ENCODE results near the gene HTT.
"Not testable (repeated sequence)": the region's sequence is repeated elsewhere in the genome, so short reads cannot be mapped to it uniquely, and the experiment has no call there.

The HTT gene

DNA sequence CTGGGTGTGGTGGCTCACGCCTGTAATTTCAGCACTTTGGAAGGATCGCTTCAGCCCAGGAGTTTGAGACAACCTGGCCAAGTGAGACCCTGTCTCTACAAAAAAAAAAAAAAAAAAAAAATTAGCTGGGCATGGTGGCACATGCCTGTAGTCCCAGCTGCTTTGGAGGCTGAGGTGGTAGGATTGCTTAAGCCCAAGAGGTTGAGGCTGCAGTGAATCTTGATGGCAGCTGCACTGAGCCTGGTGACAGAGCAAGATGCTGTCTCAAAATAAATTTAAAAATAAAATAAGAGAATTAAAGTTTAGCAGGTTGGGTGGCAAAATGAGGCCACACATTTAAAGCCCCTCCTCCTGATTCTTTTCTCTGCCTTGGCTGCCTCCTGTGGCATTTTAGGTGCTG lies 47.1 kb downstream of the HTT start:
- DNase-seq (ENCODE audit: low read depth, low spot score) = no peak

DNA sequence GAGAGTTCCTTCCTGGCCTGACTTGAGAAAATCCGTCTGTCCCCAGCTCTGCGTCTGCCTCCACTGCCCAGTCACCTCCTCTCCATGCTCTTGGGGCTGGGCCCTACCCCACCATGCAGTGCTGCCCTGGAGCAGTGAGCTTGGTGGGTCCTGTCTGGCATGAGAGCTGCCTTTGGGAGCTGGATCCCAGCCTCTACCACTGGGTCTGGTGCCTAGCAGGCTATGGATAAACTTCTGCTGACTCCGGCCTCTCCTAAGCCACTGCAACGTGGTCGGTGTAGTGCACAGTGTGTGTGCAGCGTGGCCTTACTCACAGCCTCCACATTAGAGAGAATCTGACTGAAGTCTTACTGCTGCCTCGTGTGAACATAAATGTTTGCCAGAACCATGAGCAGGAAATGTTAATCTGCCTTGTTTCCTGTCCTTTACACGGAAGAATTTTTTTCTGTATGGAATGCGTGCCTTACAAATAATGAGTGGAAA lies 47.6 kb downstream of the HTT start:
- no peak for DNase-seq (ENCODE audit: low read depth, low spot score)

DNA sequence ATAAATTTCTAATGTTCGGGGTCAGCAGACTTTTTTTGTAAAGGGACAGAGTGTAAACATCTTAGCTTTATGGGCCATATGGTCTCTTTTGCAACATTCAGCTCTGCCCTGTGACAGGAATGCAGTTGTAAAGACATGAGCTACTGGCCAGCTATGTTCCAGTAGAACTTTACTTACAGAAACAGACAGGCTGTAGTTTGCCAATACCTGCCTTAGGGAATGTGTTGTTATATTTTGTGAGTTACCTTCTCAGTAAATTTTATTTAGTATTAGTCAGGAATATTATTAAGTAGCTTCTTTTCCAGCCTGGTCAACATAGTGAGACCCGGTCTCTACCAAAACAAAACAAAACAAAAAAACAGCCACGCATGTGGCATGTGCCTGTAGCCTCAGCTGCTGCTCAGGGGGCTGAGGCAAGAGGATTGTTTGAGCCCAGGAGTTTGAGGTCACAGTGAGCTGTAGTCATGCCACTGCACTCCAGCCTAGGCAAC lies 48.7 kb downstream of the HTT start:
- no peak for DNase-seq (ENCODE audit: low read depth, low spot score)

DNA sequence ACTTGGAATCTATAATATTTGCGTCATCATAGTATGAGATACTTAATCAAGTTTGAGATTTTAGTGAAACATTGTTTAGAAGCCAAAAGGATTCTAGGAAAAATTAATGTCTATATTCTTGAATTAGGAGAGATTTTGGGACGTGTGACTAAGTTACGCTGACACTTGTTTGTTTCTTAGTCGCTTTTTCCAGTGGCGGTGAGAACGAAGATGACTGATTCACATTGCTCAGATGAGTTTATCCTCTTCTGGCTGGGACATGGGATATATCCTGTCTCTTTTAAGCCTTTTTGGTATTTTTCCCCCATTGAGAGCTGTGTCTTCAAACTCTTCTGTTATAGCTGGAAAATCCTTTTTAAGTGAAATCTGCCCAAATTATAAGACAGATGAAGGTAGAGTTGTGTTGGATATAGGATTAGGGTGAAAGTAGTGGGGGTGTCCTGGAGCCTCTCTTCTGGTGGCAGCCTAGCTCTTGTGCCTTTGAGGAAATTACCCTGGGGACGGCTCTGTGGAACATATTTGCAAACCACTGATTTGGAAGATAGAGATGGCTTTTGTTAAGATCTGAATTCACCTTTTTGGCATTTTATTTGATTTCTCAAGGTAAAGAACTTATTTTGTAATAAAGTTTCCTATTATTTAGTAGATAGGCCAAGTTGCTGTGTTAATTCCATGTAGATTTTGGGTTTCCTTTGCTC lies 49.7 kb downstream of the HTT start:
- DNase-seq (ENCODE audit: low read depth, low spot score) = no peak

DNA sequence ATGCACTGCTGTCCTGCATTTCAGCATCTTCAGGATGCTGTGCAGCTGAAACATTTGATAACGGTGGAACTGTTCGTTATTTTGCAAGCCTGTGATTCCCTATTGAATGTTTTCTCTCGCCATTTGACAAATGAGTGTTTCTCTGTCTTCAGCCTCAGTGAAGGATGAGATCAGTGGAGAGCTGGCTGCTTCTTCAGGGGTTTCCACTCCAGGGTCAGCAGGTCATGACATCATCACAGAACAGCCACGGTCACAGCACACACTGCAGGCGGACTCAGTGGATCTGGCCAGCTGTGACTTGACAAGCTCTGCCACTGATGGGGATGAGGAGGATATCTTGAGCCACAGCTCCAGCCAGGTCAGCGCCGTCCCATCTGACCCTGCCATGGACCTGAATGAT lies 52.6 kb downstream of the HTT start:
- no peak for DNase-seq (ENCODE audit: low read depth, low spot score)

DNA sequence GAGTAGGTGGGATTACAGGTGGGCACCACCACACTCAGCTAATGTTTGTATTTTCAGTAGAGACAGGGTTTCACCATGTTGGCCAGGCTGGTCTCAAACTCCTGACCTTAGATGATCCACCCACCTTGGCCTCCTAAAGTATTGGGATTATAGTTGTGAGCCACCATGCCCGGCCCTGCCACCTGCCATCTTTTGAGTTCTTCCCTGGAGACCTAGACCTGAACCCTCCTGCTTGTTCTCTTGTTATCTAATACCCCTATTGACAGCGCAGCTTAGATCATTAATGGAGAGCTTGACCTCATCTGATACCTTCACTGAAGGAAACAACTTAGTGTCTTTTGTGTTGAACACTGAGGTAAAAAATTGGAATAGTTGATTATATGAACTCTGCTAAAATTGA lies 53.6 kb downstream of the HTT start:
- no peak for DNase-seq (ENCODE audit: low read depth, low spot score)

DNA sequence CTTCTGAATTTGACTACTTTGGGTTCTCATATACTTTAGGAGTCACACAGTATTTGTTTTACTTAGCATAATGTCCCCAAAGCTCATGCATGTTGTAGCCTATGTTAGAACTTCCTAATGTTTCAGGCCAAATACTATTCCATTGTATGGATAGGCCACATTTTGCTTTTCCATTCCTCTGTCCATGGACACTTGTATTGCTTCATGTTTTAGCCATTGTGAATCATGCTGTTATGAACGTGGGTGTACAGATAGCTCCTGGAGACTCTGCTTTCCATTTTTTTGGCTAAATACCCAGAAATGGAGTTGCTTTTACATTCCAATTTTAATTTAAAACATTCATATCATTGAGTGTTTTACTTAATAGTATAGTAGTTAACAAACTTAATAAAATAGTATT lies 54.5 kb downstream of the HTT start:
- DNase-seq (ENCODE audit: low read depth, low spot score) = no peak

DNA sequence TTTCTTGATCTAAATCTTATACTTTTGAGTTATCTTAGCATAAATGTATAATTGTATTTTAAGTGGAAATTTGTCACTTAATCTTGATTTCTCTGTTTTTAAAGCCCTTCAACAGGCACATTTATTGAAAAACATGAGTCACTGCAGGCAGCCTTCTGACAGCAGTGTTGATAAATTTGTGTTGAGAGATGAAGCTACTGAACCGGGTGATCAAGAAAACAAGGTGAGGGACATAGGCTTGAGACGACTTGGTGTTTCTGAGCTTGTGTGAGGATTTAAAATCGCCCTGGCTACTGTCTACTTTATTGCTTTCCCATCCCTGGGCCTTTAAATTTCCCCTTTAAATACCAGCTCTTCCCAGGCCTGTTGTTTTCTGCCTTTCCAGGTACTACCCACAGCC lies 55.7 kb downstream of the HTT start:
- no peak for DNase-seq (ENCODE audit: low read depth, low spot score)

DNA sequence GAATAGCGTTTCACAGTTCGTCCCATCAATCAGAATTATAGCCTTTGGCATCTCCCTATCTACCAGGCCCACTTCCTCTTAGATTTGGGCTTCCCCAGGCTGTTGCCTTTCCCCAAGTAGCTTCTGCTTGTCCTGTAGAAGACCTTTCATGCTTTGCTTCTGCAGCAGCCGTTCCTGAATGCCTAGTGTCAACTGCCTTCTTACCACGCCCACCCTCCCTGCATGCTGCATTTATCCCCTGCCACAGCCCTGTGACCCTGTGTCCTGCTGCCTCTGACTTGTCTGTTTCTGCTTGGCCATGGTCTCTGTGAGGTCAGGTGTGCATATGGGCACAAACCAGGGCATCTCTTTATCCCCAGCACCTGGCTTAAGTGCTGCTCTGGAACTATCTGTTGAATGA lies 56.3 kb downstream of the HTT start:
- no peak for DNase-seq (ENCODE audit: low read depth, low spot score)

DNA sequence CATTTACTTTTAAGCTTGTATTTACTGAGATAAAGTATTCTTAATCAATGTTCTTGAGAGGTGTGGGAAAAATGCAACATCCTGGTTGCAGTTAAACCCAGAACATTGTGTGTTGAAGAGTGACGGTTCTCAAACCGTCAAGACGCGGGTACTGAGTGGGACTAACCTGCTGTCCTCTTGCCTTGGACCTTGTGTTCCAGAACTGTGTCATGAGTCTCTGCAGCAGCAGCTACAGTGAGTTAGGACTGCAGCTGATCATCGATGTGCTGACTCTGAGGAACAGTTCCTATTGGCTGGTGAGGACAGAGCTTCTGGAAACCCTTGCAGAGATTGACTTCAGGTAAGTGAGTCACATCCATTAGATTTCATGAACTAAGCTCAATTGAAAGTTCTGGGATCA lies 59.7 kb downstream of the HTT start:
- no peak for DNase-seq (ENCODE audit: low read depth, low spot score)

DNA sequence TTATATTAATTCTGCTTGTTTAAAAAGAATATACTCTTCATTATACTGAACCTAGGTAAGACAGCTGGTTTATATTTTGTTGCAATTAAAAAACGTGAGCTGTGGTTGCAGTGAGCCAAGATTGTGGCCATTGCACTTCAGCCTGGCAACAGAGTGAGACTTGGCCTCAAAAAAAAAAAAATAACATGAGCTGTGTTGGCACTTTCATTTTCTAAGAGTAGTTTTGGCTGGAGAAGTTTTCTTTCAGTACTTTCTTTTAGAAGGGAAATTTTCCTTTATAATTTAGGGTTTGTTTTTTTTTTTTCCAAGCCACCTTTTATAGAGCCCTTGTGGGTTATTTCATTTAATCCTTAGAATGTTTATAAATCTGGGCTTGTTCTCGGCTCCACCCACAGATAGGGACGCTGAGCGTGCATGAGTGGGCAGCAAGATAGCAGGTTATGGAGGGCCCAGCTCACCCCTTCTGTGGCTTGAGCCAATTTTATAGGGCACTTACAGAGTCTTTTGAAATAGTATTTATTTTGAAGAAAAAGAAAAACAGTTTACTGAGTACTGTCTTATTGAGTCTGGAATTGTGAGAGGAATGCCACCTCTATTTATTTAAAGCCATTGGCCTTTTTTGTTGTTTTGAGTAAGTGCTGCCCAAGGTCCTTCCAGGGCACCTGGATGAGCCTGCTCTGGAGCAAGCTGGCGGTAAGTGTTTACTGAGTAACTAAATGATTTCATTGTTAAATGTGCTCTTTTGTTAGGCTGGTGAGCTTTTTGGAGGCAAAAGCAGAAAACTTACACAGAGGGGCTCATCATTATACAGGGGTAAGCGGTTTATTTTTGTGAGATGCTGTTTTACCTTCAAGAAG lies 60.9 kb downstream of the HTT start:
- no peak for DNase-seq (ENCODE audit: low read depth, low spot score)

DNA sequence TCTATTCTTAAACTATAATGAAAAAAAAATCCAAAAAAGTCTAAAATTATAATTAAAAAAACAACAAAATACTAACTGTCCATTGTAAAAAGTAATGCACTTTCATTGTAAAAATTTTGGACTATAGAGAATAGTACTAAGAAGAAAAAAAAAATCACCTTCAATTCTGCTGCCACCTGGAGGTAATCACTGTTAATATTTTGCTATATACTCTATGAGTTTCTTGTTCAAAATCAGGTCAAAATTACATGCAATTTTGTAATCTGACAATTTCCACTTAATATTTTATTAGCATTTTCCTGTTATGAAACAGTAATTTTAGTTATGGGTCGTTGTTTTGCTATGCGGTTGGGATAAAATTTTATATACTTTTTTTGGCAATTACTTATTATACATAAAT lies 62.0 kb downstream of the HTT start:
- no peak for DNase-seq (ENCODE audit: low read depth, low spot score)

DNA sequence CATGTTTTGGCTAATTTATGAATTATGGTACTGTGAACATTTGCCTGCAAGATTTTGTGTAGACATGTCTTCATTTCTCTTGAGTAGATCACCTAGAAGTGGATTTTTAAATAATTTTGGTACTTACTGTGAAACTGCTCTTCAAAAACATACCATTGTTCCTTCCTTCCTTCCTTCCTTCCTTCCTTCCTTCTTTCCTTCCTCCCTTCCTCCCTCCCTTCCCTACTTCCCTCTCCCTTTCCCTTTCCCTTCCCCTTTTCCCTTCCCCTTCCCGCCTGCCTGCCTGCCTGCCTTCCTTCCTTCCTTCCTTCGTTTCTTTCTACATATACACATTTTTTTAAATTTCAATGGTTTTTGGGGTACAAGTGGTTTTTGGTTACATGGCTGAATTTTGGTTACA lies 63.4 kb downstream of the HTT start:
- DNase-seq (ENCODE audit: low read depth, low spot score) = no peak

DNA sequence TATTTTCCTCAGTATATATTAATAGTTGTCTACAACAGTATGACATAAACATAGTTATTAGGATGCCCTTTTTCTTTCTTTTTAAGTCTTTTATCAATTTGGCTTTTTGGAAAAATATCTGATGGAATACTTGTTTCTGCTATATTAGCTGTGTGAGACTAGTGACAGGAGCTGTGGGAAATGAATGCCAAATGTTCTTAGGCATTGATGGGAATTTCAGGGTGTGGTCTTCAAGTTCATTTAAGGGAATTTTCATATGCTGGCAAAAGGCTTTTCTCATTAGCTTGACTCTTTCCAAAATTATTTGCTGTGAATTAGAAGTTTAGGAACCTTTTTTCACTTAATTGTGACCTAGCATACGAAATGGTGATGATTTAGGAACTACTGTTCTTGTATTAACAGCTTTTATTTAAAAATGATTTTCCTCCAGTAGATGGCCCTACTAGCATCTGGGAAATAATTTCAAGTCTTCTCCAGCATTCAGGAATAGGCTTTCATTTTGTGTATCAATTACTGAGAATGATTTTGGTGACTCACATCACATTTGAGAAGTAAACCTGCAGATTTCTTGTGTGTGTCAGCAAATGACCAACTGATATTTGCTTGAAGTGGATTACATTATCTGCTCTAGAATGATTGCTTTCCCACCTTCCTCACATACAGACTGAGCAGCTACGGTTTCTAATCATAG lies 70.9 kb downstream of the HTT start:
- DNase-seq (ENCODE audit: low read depth, low spot score) = no peak

DNA sequence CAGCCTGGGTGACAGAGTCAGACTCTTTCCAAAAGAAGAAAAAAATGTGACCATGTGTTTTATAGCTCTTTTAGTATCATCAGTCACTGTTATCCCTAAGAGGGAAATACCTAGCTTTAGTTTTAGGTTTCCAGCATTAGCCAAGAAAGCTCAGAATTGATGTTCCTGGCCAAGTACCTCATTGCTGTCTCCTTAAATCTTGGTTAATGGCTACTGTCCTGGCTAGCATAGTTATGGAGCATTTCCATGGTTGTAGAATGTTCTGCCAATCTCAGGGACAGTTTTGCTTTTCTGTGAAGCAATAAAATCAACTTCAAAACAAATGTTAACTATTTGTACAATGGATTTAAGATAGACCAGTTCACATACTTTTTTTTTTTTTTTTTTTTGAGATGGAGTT lies 74.4 kb downstream of the HTT start:
- no peak for DNase-seq (ENCODE audit: low read depth, low spot score)

DNA sequence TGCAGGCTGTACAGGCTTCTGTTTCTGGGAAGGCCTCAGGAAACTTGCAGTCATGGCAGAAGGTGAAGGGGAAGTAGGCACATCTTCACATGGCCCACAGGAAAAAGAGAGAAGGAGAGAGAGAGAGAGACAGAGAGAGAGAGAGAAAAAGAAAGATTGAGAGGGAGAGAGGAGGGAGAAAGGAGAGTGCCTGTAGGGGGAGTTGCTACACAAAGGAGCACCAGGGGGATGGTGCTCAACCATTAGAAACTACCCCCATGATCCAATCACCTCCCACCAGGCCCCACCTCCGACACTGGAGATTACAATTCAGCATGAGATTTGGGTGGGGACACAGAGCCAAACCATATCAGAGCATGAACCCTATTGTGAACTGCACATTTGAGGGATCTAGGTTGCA lies 76.8 kb downstream of the HTT start:
- DNase-seq (ENCODE audit: low read depth, low spot score) = not testable (repeated sequence)

DNA sequence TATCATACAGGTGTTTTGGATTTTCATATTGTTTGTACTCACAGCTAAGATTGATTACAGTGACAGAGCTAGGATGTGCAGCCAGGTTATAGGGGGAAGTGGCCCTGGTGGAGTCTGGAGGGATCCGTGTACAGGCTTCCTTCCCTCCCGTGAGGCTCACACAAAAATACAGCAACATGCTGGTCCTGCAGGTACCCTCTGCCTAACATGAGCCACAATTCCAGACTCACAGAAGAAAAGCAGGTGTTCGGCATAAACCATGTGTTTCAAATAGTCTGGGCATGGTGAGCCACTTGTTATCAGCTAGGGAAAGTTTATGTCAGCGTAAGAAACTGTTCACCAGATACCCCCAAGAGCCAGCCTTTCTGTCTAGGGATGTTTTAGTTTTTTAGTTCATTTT lies 82.9 kb downstream of the HTT start:
- DNase-seq (ENCODE audit: low read depth, low spot score) = no peak

DNA sequence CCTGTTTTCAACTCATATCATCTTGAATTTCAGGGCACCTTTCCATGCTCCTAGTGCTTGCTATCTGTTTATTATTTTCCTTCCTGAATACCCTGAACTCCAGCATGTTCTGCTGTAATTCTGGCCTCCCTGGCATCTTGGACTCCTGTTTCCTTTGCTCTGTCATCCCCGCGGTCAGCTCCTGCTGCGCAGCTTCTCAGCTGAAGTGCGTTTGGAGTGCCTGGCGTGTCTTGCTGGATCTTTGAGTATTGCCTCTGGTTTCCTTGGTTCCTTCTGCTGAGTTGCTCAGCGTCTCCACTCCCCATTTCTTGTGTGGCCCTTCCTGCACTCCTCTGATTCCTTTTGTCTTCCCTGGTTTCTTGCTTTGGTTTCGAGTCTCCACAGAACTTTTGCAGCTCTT lies 84.4 kb downstream of the HTT start:
- DNase-seq (ENCODE audit: low read depth, low spot score) = no peak

DNA sequence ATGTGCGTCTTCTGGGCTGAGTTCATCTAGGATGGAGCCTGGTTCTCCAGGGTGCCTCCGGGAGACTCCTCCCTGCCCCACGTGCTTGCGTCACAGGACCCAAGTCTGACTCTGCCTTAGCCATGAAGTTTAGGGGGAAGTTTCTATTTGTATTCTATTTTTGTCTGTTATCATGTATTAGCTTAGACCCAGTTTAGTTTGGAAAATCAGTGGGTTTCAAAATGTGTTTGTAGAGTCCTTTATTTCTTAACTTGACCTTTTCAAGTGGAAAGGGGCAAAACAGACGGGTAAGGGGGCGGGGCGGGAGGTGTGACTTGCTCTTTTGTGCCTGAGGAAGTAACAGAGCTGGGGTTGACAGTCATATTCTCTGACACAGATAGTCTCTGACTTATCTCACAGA lies 86.0 kb downstream of the HTT start:
- DNase-seq (ENCODE audit: low read depth, low spot score) = no peak

DNA sequence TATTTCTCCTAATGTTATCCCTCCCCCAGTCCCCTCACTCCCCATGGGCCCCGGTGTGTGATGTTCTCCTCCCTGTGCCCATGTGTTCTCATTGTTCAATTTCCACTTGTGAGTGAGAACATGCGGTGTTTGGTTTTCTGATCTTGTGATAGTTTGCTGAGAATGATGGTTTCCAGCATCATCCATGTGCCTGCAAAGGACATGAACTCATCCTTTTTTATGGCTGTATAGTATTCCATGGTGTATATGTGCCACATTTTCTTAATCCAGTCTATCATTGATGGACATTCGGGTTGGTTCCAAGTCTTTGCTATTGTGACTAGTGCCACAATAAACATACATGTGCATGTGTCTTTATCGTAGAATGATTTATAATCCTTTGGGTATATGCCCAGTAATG lies 86.6 kb downstream of the HTT start:
- not testable (repeated sequence) for DNase-seq (ENCODE audit: low read depth, low spot score)

DNA sequence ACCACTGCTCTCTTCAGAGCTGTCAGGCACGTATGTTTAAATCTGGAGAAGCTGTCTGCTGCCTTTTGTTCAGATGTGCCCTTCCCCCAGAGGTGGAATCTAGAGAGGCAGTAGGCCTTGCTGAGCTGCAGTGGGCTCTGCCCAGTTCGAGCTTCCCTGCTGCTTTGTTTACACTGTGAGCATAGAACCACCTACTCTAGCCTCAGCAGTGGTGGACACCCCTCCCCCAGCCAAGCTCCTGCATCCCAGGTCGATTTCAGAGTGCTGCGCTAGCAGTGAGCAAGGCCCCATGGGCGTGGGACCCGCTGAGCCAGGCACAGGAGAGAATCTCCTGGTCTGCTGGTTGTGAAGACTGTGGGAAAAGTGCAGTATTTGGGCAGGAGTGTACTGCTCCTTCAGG lies 92.0 kb downstream of the HTT start:
- not testable (repeated sequence) for DNase-seq (ENCODE audit: low read depth, low spot score)

DNA sequence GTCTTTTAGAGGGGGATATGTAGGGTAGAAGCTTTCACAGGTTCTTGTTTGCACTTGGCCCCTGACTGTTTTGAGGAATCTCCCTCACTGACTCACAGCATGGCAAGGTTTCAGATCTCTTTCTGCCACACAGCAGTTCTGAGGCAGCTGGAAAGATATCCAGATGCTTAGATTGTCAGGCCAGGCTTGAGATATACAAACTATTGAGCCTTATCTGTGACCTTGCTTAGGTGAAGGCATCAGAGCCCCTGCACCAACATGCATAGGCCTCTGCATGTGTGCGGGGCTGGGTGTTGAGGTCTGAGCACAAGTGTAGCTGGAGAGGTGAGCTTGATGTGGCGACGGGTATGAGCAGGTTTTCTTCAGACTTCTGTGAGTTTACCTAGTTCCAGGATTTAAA lies 93.5 kb downstream of the HTT start:
- no peak for DNase-seq (ENCODE audit: low read depth, low spot score)

Measured in activated CD4-positive, CD25-positive, alpha-beta regulatory T cell treated with anti-CD3 and anti-CD28 coated beads, Interleukin-2, amount 50 U/mL, for 16 hours (primary cell).